Gastroesophageal sphincter (tissue), 4 donors: ENCODE results near the gene CDH13. TPM values are rescaled to one million over a fixed set of nuclear protein-coding genes. Genes with fewer than 3 reads are reported as not detected.

ENCODE experiments used
- ATAC-seq: fragments of 150-250 bp; one replicate; pipeline ENCODE4 v1.9.1; 2016; ENCODE audit warnings: mild to moderate bottlenecking, moderate library complexity
- H3K27ac ChIP-seq, 4 donors: fragments of 200-600 bp; sonication (generic) in 3 of 4; 1 replicate in 3 of 4; 2 replicates in 1 of 4; pipeline ENCODE4 v1.5.1; 2016 to 2019
- H3K27me3 ChIP-seq: fragments of 200-600 bp; sonication (generic); one replicate; pipeline ENCODE4 v1.5.1; 2019
- H3K36me3 ChIP-seq, 2 donors: fragments of 200-600 bp; sonication (generic); one replicate each; pipeline ENCODE4 v1.5.1; 2019; ENCODE audit warnings: control low read depth in 1 of 2
- H3K4me1 ChIP-seq, 3 donors: fragments of 200-600 bp; sonication (generic); 1 replicate in 2 of 3; 2 replicates in 1 of 3; pipeline ENCODE4 v1.5.1; 2016 to 2019; ENCODE audit warnings: control low read depth in 2 of 3
- H3K4me3 ChIP-seq, 2 donors: fragments of 200-600 bp; sonication (generic); one replicate each; pipeline ENCODE4 v1.5.1; 2019; ENCODE audit warnings: mild to moderate bottlenecking in 1 of 2, moderate library complexity in 1 of 2
- H3K9me3 ChIP-seq, 3 donors: fragments of 200-600 bp; sonication (generic); one replicate each; pipeline ENCODE4 v1.5.1; 2017 to 2019; ENCODE audit warnings: control low read depth in 2 of 3
- CTCF ChIP-seq, 4 experiments: fragments of 200-600 bp in 2 of 4; fragments of 450-650 bp in 2 of 4; sonication (generic) in 1 of 4; IDR thresholded peaks; one replicate each; pipeline ENCODE4 v1.5.1; 2017 to 2019; ENCODE audit warnings: antibody characterized with exemption in 4 of 4, mild to moderate bottlenecking in 2 of 4, moderate library complexity in 2 of 4
- EP300 ChIP-seq: sonication (generic); formaldehyde crosslinking; IDR thresholded peaks from one replicate; pipeline ENCODE4 v1.6.1; 2017; ENCODE audit warnings: antibody characterized with exemption, mild to moderate bottlenecking
- POLR2A ChIP-seq, 2 donors: fragments of 450-650 bp; IDR thresholded peaks; one replicate each; pipeline ENCODE4 v1.6.1; 2017; ENCODE audit warnings: antibody characterized with exemption in 2 of 2, mild to moderate bottlenecking in 2 of 2, moderate library complexity in 1 of 2
- POLR2AphosphoS5 ChIP-seq: sonication (generic); formaldehyde crosslinking; IDR thresholded peaks from one replicate; pipeline ENCODE4 v1.6.1; 2017; ENCODE audit warnings: antibody characterized with exemption
- WGBS, 2 donors: methylation state at CpG; one replicate each; pipeline ENCODE4 v1.1.5; 2018; ENCODE audit warnings: low coverage in 1 of 2; 5-methylcytosine and 5-hydroxymethylcytosine counted together
- total RNA-seq, 4 donors: library from RNA; depleted of rRNA; stranded (reverse); fragments of >200 nt; gene quantifications; one replicate each; pipeline ENCODE4 v1.1.0, GENCODE V29; 2016

Gene CDH13
- total RNA-seq, 4 donors from 2014 or later = 4.2 to 22.3 (median 11.4) TPM

- no peak for ATAC-seq
- WGBS, 2 donors = 78 to 79% methylated on average over 7 to 10 of the region's 12 CpGs
- peaks cover 10% of the 10 kb centered on the region for H3K27me3 ChIP-seq
- no peaks in the 10 kb centered on the region for H3K36me3 ChIP-seq
- TF ChIP-seq EP300 (no peak), POLR2AphosphoS5 (no peak), POLR2A (IDR thresholded peaks at IDR 0.05) (no peak), CTCF (IDR thresholded peaks at IDR 0.05) (no peak)
- H3K27ac ChIP-seq = no peak overlapping the region
- H3K4me3 ChIP-seq = no peak overlapping the region
- peaks cover 0 to 3% (median 0%) of the 10 kb centered on the region in 3 donors for H3K9me3 ChIP-seq
- H3K4me1 ChIP-seq = no peaks in the 10 kb centered on the region
These were observed 40.7 kb downstream of the CDH13 start for GRCh38 chr16:82667437-82667836.

DNA sequence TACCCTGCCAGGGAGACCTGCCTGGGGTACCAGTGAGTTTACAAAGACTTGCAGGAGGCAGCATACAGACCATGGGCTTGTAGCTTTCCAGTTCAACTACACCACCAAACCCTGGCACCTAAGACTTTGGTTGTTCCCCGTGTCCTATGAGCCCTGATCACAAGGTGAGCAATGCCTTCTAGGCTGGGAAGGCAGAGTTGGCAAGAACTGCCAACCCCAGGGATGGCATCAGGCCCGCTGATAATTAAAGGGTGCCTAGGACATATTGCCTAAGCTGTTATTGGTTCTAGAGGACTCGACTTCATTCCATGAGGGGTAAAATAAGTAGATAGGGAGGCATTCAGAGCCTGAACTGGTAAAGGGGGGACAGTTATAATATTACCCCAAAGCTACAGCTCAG is 41.3 kb downstream of the CDH13 start:
- no peak for ATAC-seq
- Histone ChIP-seq H3K9me3 (peaks cover 0 to 3% (median 0%) of the 10 kb centered on the region in 3 donors), H3K4me1 (no peaks in the 10 kb centered on the region), H3K36me3 (no peaks in the 10 kb centered on the region), H3K27me3 (peaks cover 10% of the 10 kb centered on the region), H3K4me3 (no peak overlapping the region), H3K27ac (no peak overlapping the region)
- 72 to 94% methylated on average over 2 of the region's 3 CpGs for WGBS, 2 donors
- no peak for TF ChIP-seq POLR2AphosphoS5
- no peak for TF ChIP-seq CTCF (IDR thresholded peaks at IDR 0.05)
- no peak for TF ChIP-seq POLR2A (IDR thresholded peaks at IDR 0.05)
- no peak for TF ChIP-seq EP300

DNA sequence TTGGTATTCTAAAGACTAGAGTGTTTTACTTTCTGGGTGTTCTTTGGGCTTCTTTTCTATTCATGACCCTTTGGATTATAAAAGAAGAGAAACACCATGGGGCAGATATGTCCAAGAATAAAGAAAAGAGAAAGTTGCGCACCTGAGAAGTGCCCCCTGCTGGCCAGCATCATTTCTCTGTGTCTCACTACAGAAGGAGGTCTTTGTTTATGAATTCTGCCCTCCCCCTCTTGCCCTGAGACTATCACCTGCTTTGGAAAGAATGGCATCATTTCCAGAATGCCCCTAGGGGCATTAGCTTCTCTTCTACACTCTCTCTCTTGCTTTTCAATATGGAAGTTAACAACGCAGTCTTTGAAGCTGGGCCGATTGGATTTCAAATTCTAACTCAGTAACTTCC is 45.0 kb downstream of the CDH13 start:
- 75 to 100% methylated on average over 2 to 3 of the region's 3 CpGs for WGBS, 2 donors
- no peak for TF ChIP-seq POLR2A (IDR thresholded peaks at IDR 0.05)
- no peak for TF ChIP-seq CTCF (IDR thresholded peaks at IDR 0.05)
- no peak for TF ChIP-seq EP300
- no peak for TF ChIP-seq POLR2AphosphoS5
- H3K4me3 ChIP-seq = no peak overlapping the region

DNA sequence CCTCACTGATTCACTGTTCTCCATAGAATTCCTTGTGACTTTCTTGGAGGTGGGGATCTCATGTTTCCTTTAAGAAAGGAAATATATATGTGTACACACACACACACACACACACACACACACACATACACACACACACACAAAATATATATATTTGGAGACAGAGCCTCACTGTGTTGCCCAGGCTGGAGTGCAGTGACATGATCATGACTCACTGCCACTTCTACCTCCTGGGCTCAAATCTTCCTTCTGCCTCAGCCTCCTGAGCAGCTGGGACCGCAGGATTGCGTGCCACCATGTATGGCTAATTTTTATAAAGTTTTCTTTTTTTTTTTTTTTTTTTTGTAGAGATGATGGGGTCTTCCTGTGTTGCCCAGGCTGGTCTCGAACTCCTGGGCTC is 45.9 kb downstream of the CDH13 start:
- Histone ChIP-seq H3K27me3 (peaks cover 5% of the 10 kb centered on the region), H3K4me3 (no peak overlapping the region), H3K27ac (no peak overlapping the region), H3K4me1 (no peaks in the 10 kb centered on the region), H3K9me3 (no peaks in the 10 kb centered on the region), H3K36me3 (no peaks in the 10 kb centered on the region)
- ATAC-seq = no peak
- 80 to 100% methylated on average over 2 of the region's 3 CpGs for WGBS, 2 donors
- TF ChIP-seq POLR2A (IDR thresholded peaks at IDR 0.05) (no peak), POLR2AphosphoS5 (no peak), CTCF (IDR thresholded peaks at IDR 0.05) (no peak), EP300 (no peak)

More for the DNA sequence above, 45.0 kb downstream of the CDH13 start:
- no peak for ATAC-seq
- no peaks in the 10 kb centered on the region for H3K9me3 ChIP-seq
- no peaks in the 10 kb centered on the region for H3K4me1 ChIP-seq
- H3K27ac ChIP-seq = no peak overlapping the region
- no peaks in the 10 kb centered on the region for H3K36me3 ChIP-seq
- H3K27me3 ChIP-seq = peaks cover 10% of the 10 kb centered on the region

DNA sequence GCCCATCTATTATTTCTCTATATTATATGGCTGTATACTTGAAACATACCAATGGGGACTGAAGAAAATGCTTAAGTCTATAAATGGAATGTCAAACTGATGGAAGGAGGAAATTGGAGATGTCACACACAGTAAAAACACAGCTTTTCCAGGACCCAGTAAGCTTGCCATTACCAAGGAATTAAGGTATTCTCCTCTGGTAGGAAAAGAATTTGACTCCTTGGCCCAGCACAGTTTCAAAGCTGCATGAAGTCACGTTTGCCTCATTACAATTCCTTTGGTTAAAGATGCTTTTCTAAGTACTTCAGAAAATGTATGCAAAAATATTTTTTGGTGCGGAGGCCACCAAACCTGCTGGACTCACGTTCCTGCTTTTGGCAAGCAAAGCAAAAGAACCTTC is 48.5 kb downstream of the CDH13 start:
- no peak for ATAC-seq
- Histone ChIP-seq H3K27ac (no peak overlapping the region), H3K4me3 (no peak overlapping the region), H3K4me1 (no peaks in the 10 kb centered on the region), H3K27me3 (no peaks in the 10 kb centered on the region), H3K9me3 (no peaks in the 10 kb centered on the region), H3K36me3 (no peaks in the 10 kb centered on the region)
- WGBS, 2 donors = 70 to 79% methylated on average over 3 of the region's 3 CpGs
- TF ChIP-seq POLR2AphosphoS5 (no peak), EP300 (no peak), POLR2A (IDR thresholded peaks at IDR 0.05) (no peak), CTCF (IDR thresholded peaks at IDR 0.05) (no peak)
